HG03565 (cell line): Measurements from ENCODE around the gene HDHD3.
"Not testable (repeated sequence)": the region's sequence is repeated elsewhere in the genome, so short reads cannot be mapped to it uniquely, and the experiment has no call there.

Experiments used
- ATAC-seq: cut with Tn5 transposase; IDR thresholded peaks from one replicate; pipeline ENCODE4 v1.9.1; 2021; ENCODE audit warnings: mild to moderate bottlenecking, moderate library complexity; ENCODE audit not compliant: unreplicated experiment

Gene HDHD3

GRCh38 chr9:113390192-113390960 lies 13.6 kb upstream of the HDHD3 start:
- ATAC-seq, result no peak

DNA sequence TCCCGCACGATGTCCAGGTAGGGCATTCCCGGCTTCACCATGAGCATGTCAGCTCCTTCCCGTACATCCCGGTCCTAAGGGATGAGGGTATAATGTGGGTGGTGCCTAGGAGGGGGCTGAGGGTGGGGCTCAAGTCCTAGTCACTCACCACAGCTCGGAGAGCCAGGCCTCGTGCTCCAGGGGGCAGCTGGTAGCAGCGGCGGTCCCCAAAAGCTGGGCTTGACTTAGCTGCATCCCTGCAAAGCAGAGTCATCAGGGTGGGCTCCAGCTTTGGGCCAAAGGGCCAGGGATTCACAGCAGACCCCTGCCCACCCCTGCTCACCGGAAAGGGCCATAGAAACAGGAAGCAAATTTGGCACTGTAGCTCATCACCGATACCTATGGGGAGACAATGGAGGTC lies 12.7 kb upstream of the HDHD3 start:
- no peak for ATAC-seq

DNA sequence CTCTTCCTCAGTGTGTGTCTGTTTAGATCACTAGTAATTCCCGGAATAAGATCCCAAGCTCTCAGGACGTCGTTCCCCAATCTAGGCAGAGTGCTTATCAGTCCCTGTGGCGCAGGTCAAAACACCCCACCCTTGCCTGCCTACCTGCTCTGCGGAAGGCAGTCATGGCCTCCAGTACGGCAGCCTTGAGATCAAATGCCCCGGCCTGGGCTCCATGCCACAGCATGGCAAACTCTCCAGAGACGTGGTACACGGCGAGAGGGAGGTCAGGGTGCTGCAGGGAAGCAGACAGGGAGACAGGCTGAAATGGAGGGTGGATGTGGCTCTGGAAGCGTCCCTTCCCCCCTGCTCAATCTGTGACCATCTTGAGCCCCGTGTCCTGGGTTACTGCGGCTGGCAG lies 12.0 kb upstream of the HDHD3 start:
- no peak for ATAC-seq

DNA sequence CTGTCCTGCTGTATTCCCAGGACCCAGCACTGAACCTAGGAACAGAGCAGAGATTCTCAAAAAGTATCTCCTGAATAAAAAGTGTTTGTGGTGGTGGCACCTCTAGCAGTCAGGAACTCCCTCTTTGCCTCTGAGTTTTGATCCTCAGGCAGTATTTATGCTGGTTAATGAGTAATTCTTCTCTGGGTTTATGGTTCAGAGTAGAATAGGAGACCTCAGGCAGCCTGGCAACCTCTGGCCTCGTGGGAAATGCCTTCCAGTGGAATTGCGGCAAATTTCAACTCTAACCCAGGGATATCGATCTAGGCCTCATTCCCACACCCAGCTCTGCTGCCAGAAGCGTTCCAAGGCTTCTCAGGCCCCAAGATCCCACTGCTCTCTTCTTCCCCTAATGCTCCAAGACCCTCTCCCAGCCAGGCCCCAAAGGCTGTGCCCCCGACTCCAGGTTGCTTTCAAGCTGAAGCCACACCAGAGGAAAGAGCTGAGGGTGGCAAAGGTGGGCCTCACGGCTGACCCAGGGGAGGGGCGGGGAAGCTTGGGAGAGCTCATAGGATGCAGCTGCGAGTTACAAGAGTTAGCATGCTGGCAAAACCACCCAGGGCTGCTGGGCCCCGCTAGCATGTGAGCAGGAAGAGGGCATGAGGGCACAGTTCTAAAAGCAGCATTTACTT lies 10.9 kb upstream of the HDHD3 start:
- no peak for ATAC-seq

- ATAC-seq, result no peak
Observed at GRCh38 chr9:113386571-113387393, 10.0 kb upstream of the HDHD3 start.

- ATAC-seq, result no peak
Observed at GRCh38 chr9:113381909-113382411, 5.2 kb upstream of the HDHD3 start.

GRCh38 chr9:113381441-113381840 lies 4.7 kb upstream of the HDHD3 start:
- ATAC-seq, result not testable (repeated sequence)

GRCh38 chr9:113380869-113381378 lies 4.1 kb upstream of the HDHD3 start:
- ATAC-seq, result peak; percentile 48

GRCh38 chr9:113379829-113380210 lies 3.0 kb upstream of the HDHD3 start:
- not testable (repeated sequence) for ATAC-seq

- not testable (repeated sequence) for ATAC-seq
Observed at GRCh38 chr9:113379094-113379828, 2.5 kb upstream of the HDHD3 start.

GRCh38 chr9:113375057-113376023 lies 1.4 kb downstream of the HDHD3 start:
- ATAC-seq, result no peak

- no peak for ATAC-seq
Observed at GRCh38 chr9:113373676-113374392, 3.0 kb downstream of the HDHD3 start.

DNA sequence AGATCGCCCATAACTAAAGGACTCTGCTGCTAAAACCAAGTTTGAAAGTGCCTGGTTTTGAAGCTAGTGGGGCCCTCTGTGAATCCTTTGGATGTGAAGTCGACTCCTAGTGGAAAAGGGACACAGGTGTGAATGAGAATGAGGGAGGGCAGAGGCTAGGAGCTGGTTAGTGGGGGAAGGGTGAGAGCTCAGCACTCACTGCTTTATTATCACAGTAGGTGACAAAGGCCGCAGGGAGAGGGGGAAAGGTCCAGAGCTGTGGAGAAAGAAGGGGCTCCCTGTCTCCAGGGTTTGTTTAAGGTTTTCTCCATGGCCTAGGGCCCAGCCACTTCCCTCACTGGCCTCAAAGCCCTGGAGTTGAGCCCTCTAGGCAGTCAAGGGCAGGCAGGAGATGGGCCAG lies 3.5 kb downstream of the HDHD3 start:
- ATAC-seq, result no peak

- ATAC-seq, result no peak
Observed at GRCh38 chr9:113372059-113372458, 4.7 kb downstream of the HDHD3 start.

GRCh38 chr9:113370806-113371325 lies 5.9 kb downstream of the HDHD3 start:
- no peak for ATAC-seq

DNA sequence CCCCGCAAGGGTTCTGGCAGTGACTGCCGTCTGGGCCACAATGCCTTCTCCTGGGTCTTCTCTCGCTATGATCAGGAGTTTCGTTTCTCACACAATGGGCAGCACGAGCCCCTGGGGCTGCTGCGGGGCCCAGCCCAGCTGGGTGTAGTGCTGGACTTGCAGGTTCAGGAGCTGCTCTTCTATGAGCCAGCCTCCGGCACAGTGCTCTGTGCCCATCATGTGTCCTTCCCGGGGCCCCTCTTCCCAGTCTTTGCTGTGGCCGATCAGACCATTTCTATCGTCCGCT lies 7.0 kb downstream of the HDHD3 start:
- no peak for ATAC-seq

GRCh38 chr9:113368982-113369854 lies 7.6 kb downstream of the HDHD3 start:
- no peak for ATAC-seq
